RWPE1 (cell line): ENCODE data around the gene CKM.

Source experiments
- CTCF ChIA-PET: fragments of 350-600 bp; sonication (Branson Sonifier 250); formaldehyde crosslinking; extraction: SDS; loops from one replicate; lab custom pipeline; 2021; lab: Yijun Ruan, JAX
- POLR2A ChIA-PET: fragments of 400-600 bp; formaldehyde crosslinking; extraction: SDS; loops from one replicate; lab custom pipeline; 2020; ENCODE audit warnings: antibody characterized with exemption; ENCODE audit not compliant: low non-redundant PET; lab: Yijun Ruan, JAX
- DNase-seq: peaks from one replicate; pipeline ENCODE4 v3.0.0; 2012; ENCODE audit warnings: low spot score
- H3K27ac ChIP-seq: fragments of 450-650 bp; 2 replicates; pipeline ENCODE4 v1.5.1; 2017
- CTCF ChIP-seq: fragments of 450-650 bp; conservative IDR thresholded peaks from 2 replicates; pipeline ENCODE4 v1.5.1; 2017; ENCODE audit warnings: low read depth, mild to moderate bottlenecking

The CKM gene

GRCh38 chr19:45296355-45296754, 26.3 kb downstream of the CKM start:
- no peak overlapping the region for H3K27ac ChIP-seq
- ChIA-PET POLR2A (no interaction called here), CTCF (interaction anchor here (0.6 kb wide), 1 partner anchor 134 kb away, joined by 4 read pairs; no protein-coding TSS in a partner anchor)
- no peak for DNase-seq
- TF ChIP-seq CTCF: no peak

- no peak for DNase-seq
- no peak for TF ChIP-seq CTCF
- H3K27ac ChIP-seq: no peak overlapping the region
- CTCF ChIA-PET: interaction anchor here (0.6 kb wide), 1 partner anchor 134 kb away, joined by 4 read pairs; no protein-coding TSS in a partner anchor
- POLR2A ChIA-PET: no interaction called here
Measured at GRCh38 chr19:45295873-45296272, 26.8 kb downstream of the CKM start.

- ChIA-PET POLR2A (no interaction called here), CTCF (no interaction called here)
- no peak for TF ChIP-seq CTCF
- H3K27ac ChIP-seq: peak overlapping the region; percentile 20
- no peak for DNase-seq
Measured at GRCh38 chr19:45294291-45295029, 28.2 kb downstream of the CKM start.

- TF ChIP-seq CTCF: no peak
- peak; percentile 68 for DNase-seq
- ChIA-PET POLR2A (no interaction called here), CTCF (no interaction called here)
- no peak overlapping the region for H3K27ac ChIP-seq
Measured at GRCh38 chr19:45293682-45294081, 29.0 kb downstream of the CKM start.

GRCh38 chr19:45291834-45292233, 30.8 kb downstream of the CKM start:
- DNase-seq: no peak
- ChIA-PET POLR2A (no interaction called here), CTCF (no interaction called here)
- no peak for TF ChIP-seq CTCF
- H3K27ac ChIP-seq: no peak overlapping the region

- DNase-seq: no peak
- POLR2A ChIA-PET: no interaction called here
- CTCF ChIA-PET: interaction anchor here (0.7 kb wide), 1 partner anchor 37 kb away, joined by 4 read pairs; no protein-coding TSS in a partner anchor
- no peak for TF ChIP-seq CTCF
- H3K27ac ChIP-seq: peak overlapping the region; percentile 44
Measured at GRCh38 chr19:45290381-45290931, 32.2 kb downstream of the CKM start.
